Endothelial cell of umbilical vein (primary cell): ENCODE results near the gene EFHC2.

ENCODE experiments used
- CTCF ChIP-seq, 2 donors: IDR thresholded peaks; 1 replicate in 1 of 2; 2 replicates in 1 of 2; pipeline ENCODE4 v1.5.1; 2011; ENCODE audit warnings: low read length in 2 of 2, mild to moderate bottlenecking in 2 of 2, moderate library complexity in 2 of 2, control low read depth in 1 of 2, inconsistent platforms in 1 of 2, low read depth in 1 of 2; ENCODE audit not compliant: insufficient read depth in 1 of 2; ENCODE audit errors: extremely low read depth in 1 of 2
- EZH2 ChIP-seq: IDR thresholded peaks from 2 replicates; pipeline ENCODE4 v1.6.1; 2012; ENCODE audit warnings: borderline replicate concordance, low read depth, mild to moderate bottlenecking, moderate library complexity, low read length, inconsistent platforms; ENCODE audit not compliant: severe bottlenecking
- FOS ChIP-seq: IDR thresholded peaks from 2 replicates; pipeline ENCODE4 v1.6.1; 2011; ENCODE audit warnings: mild to moderate bottlenecking, low read length, moderate library complexity, borderline replicate concordance; ENCODE audit not compliant: insufficient read depth
- JUN ChIP-seq: IDR thresholded peaks from 2 replicates; pipeline ENCODE4 v1.6.1; 2011; ENCODE audit warnings: borderline replicate concordance, low read depth; ENCODE audit not compliant: insufficient read length, insufficient read depth
- MAX ChIP-seq: IDR thresholded peaks from 2 replicates; pipeline ENCODE4 v1.6.1; 2011; ENCODE audit not compliant: insufficient read depth, insufficient read length
- MYC ChIP-seq: IDR thresholded peaks from one replicate; pipeline ENCODE4 v1.6.1; 2011; ENCODE audit warnings: mild to moderate bottlenecking, low read depth, low read length
- POLR2A ChIP-seq: IDR thresholded peaks from 2 replicates; pipeline ENCODE4 v1.6.1; 2012; ENCODE audit warnings: low read depth, mild to moderate bottlenecking, control low read depth, low read length
- POLR2AphosphoS5 ChIP-seq: IDR thresholded peaks from 2 replicates; pipeline ENCODE4 v1.6.1; 2012; ENCODE audit warnings: low read depth, mild to moderate bottlenecking, control low read depth, low read length, moderate library complexity; ENCODE audit not compliant: insufficient read depth

- TF ChIP-seq CTCF (IDR thresholded peaks at IDR 0.05; ENCODE audit: extremely low read depth in 1 of 2, insufficient read depth in 1 of 2, low read depth in 1 of 2, low read length in 2 of 2) (no peak), FOS (no peak), POLR2A (no peak), JUN (no peak), MAX (no peak), EZH2 (no peak), POLR2AphosphoS5 (no peak), MYC (no peak)
These were observed 190.6 kb downstream of the EFHC2 start for GRCh38 chrX:44152852-44153251.
